Ovary (tissue), 9 donors: ENCODE data around the gene SDR39U1. TPM values are rescaled to one million over a fixed set of nuclear protein-coding genes. Genes with fewer than 3 reads are reported as not detected.

Experiments
- polyA plus RNA-seq, 2 donors: library from polyadenylated mRNA; stranded (reverse); fragments of 200-250 nt in 1 of 2; fragments of 350-450 nt in 1 of 2; fragmentation: Illumina TruSeq in 1 of 2; extraction: RNeasy Lipid Tissue Mini Kit (QIAGEN cat#74804) in 1 of 2; gene quantifications; one replicate each; pipeline ENCODE4 v1.2.3, GENCODE V29; 2013 to 2014
- total RNA-seq, 7 donors: library from RNA; depleted of rRNA in 2 of 7; stranded (reverse); fragments of >200 nt in 2 of 7; fragmentation: NEBNext Ultra II Directional in 3 of 7; extraction: Animal tissue kit (Norgen Biotek cat#: 25700) in 3 of 7; gene quantifications; one replicate each; pipeline versions ENCODE4 v1.1.0 to v1.2.4, GENCODE V29; 2016 to 2023
- donor health status: DM: no; HTN: no; CAD: no; lungs with moderate emphysema.
- donor health status: DM: no; HTN: no; CAD: no.
- donor health status: Bipolar disorder and iron deficiency.
- donor health status: DM: yes; HTN: yes; CAD: no.
- donor health status: DM: no; HTN: no; CAD: no.
- donor health status: DM: yes; HTN: yes; CAD: no.

The SDR39U1 gene
- total and polyA plus RNA-seq, 9 donors: 33.4 to 68.8 (median 62.4) TPM

Other genes with a start within 250 kb of the SDR39U1 start
- 10 to 100 TPM; 34.9 to 65.6 (median 44.9) TPM for gene TM9SF1, start 247.3 kb downstream of the SDR39U1 start, total RNA-seq
- gene TM9SF1, start 247.3 kb downstream of the SDR39U1 start, polyA plus RNA-seq: 10 to 100 TPM; 32.3 to 40.0 TPM
- gene TSSK4, start 237.1 kb downstream of the SDR39U1 start, total RNA-seq: 1 to 10 TPM in 2 of 7 donors, under 1 TPM in 2, not detected in 3; 0.45 to 1.1 (median 0.90) TPM
- gene TSSK4, start 237.1 kb downstream of the SDR39U1 start, polyA plus RNA-seq: under 1 TPM in 1 of 2 donors, not detected in 1; 0.06 TPM
- 10 to 100 TPM; 26.8 to 57.5 (median 41.0) TPM for gene CHMP4A, start 229.3 kb downstream of the SDR39U1 start, total RNA-seq
- 100 to 1,000 TPM in 1 of 2 donors, 10 to 100 TPM in 1; 56.1 to 105 TPM for gene CHMP4A, start 229.3 kb downstream of the SDR39U1 start, polyA plus RNA-seq
- gene MDP1, start 226.7 kb downstream of the SDR39U1 start, total RNA-seq: 10 to 100 TPM; 15.5 to 27.7 (median 18.1) TPM
- gene MDP1, start 226.7 kb downstream of the SDR39U1 start, polyA plus RNA-seq: 10 to 100 TPM; 19.4 to 32.6 TPM
- gene NEDD8, start 210.4 kb downstream of the SDR39U1 start, total RNA-seq: 100 to 1,000 TPM in 6 of 7 donors, 10 to 100 TPM in 1; 69.7 to 155 (median 124) TPM
- 100 to 1,000 TPM; 180 to 301 TPM for gene NEDD8, start 210.4 kb downstream of the SDR39U1 start, polyA plus RNA-seq
- 10 to 100 TPM; 46.2 to 64.7 (median 57.7) TPM for gene GMPR2, start 209.8 kb downstream of the SDR39U1 start, total RNA-seq
- gene GMPR2, start 209.8 kb downstream of the SDR39U1 start, polyA plus RNA-seq: 10 to 100 TPM; 66.3 to 85.7 TPM
- gene TINF2, start 200.2 kb downstream of the SDR39U1 start, total RNA-seq: 10 to 100 TPM; 45.8 to 87.2 (median 58.5) TPM
- gene TINF2, start 200.2 kb downstream of the SDR39U1 start, polyA plus RNA-seq: 10 to 100 TPM; 36.5 to 72.0 TPM
- gene TGM1, start 179.6 kb downstream of the SDR39U1 start, total RNA-seq: 100 to 1,000 TPM in 1 of 7 donors, 1 to 10 TPM in 6; 3.1 to 152 (median 8.0) TPM
- 1 to 10 TPM; 1.1 to 1.7 TPM for gene TGM1, start 179.6 kb downstream of the SDR39U1 start, polyA plus RNA-seq
- 10 to 100 TPM; 19.7 to 48.3 (median 23.2) TPM for gene RABGGTA, start 171.2 kb downstream of the SDR39U1 start, total RNA-seq
- 10 to 100 TPM in 1 of 2 donors, 1 to 10 TPM in 1; 7.9 to 20.1 TPM for gene RABGGTA, start 171.2 kb downstream of the SDR39U1 start, polyA plus RNA-seq
- gene DHRS1, start 143.0 kb downstream of the SDR39U1 start, total RNA-seq: 10 to 100 TPM; 16.0 to 35.6 (median 21.4) TPM
- gene DHRS1, start 143.0 kb downstream of the SDR39U1 start, polyA plus RNA-seq: 10 to 100 TPM; 12.8 to 17.9 TPM
- gene NOP9, start 142.9 kb downstream of the SDR39U1 start, total RNA-seq: 10 to 100 TPM; 12.0 to 28.6 (median 22.5) TPM
- gene NOP9, start 142.9 kb downstream of the SDR39U1 start, polyA plus RNA-seq: 10 to 100 TPM in 1 of 2 donors, 1 to 10 TPM in 1; 9.2 to 22.1 TPM
- 10 to 100 TPM; 13.8 to 38.4 (median 22.6) TPM for gene CIDEB, start 134.8 kb downstream of the SDR39U1 start, total RNA-seq
- 10 to 100 TPM; 17.1 to 29.0 TPM for gene CIDEB, start 134.8 kb downstream of the SDR39U1 start, polyA plus RNA-seq
- 10 to 100 TPM in 1 of 7 donors, 1 to 10 TPM in 6; 4.5 to 10.1 (median 5.5) TPM for gene LTB4R2, start 132.6 kb downstream of the SDR39U1 start, total RNA-seq
- 1 to 10 TPM in 1 of 2 donors, under 1 TPM in 1; 0.85 to 1.8 TPM for gene LTB4R2, start 132.6 kb downstream of the SDR39U1 start, polyA plus RNA-seq
- gene LTB4R, start 131.3 kb downstream of the SDR39U1 start, total RNA-seq: 1 to 10 TPM; 4.4 to 9.4 (median 7.7) TPM
- gene LTB4R, start 131.3 kb downstream of the SDR39U1 start, polyA plus RNA-seq: 1 to 10 TPM; 2.9 to 7.1 TPM
- 10 to 100 TPM in 5 of 7 donors, 1 to 10 TPM in 2; 7.8 to 33.3 (median 11.3) TPM for gene ADCY4, start 107.7 kb downstream of the SDR39U1 start, total RNA-seq
- gene ADCY4, start 107.7 kb downstream of the SDR39U1 start, polyA plus RNA-seq: 10 to 100 TPM; 15.0 to 19.7 TPM
- 1 to 10 TPM in 5 of 7 donors, under 1 TPM in 2; 0.61 to 3.2 (median 1.1) TPM for gene RIPK3, start 102.8 kb downstream of the SDR39U1 start, total RNA-seq
- 1 to 10 TPM; 1.5 to 2.8 TPM for gene RIPK3, start 102.8 kb downstream of the SDR39U1 start, polyA plus RNA-seq
- gene NFATC4, start 74.6 kb downstream of the SDR39U1 start, total RNA-seq: 100 to 1,000 TPM in 5 of 7 donors, 10 to 100 TPM in 2; 74.1 to 288 (median 186) TPM
- gene NFATC4, start 74.6 kb downstream of the SDR39U1 start, polyA plus RNA-seq: 100 to 1,000 TPM in 1 of 2 donors, 10 to 100 TPM in 1; 25.9 to 157 TPM
- 10 to 100 TPM; 22.5 to 76.0 (median 63.6) TPM for gene NYNRIN, start 43.8 kb downstream of the SDR39U1 start, total RNA-seq
- 10 to 100 TPM; 22.0 to 26.2 TPM for gene NYNRIN, start 43.8 kb downstream of the SDR39U1 start, polyA plus RNA-seq
- gene CBLN3, start 13.1 kb downstream of the SDR39U1 start, total RNA-seq: 10 to 100 TPM in 1 of 7 donors, 1 to 10 TPM in 6; 2.0 to 10.5 (median 4.7) TPM
- gene CBLN3, start 13.1 kb downstream of the SDR39U1 start, polyA plus RNA-seq: 1 to 10 TPM; 5.8 to 7.5 TPM
- gene KHNYN, start 12.8 kb downstream of the SDR39U1 start, total RNA-seq: 10 to 100 TPM; 41.1 to 84.8 (median 67.8) TPM
- gene KHNYN, start 12.8 kb downstream of the SDR39U1 start, polyA plus RNA-seq: 10 to 100 TPM; 35.1 to 44.4 TPM
- under 1 TPM in 2 of 7 donors, not detected in 5; 0.27 to 0.69 TPM for gene CMA1, start 65.5 kb upstream of the SDR39U1 start, total RNA-seq
- 1 to 10 TPM in 1 of 2 donors, under 1 TPM in 1; 0.30 to 4.6 TPM for gene CMA1, start 65.5 kb upstream of the SDR39U1 start, polyA plus RNA-seq
- gene CTSG, start 133.5 kb upstream of the SDR39U1 start, total RNA-seq: 1 to 10 TPM in 3 of 7 donors, under 1 TPM in 1, not detected in 3; 0.34 to 1.4 (median 1.2) TPM
- gene CTSG, start 133.5 kb upstream of the SDR39U1 start, polyA plus RNA-seq: 1 to 10 TPM; 2.0 to 7.5 TPM
- under 1 TPM in 4 of 7 donors, not detected in 3; 0.47 to 0.80 (median 0.51) TPM for gene GZMH, start 166.9 kb upstream of the SDR39U1 start, total RNA-seq
- 1 to 10 TPM in 1 of 2 donors, under 1 TPM in 1; 0.25 to 6.6 TPM for gene GZMH, start 166.9 kb upstream of the SDR39U1 start, polyA plus RNA-seq
- 1 to 10 TPM in 3 of 7 donors, under 1 TPM in 1, not detected in 3; 0.25 to 2.6 (median 1.7) TPM for gene GZMB, start 191.4 kb upstream of the SDR39U1 start, total RNA-seq
- 1 to 10 TPM in 1 of 2 donors, under 1 TPM in 1; 0.45 to 4.0 TPM for gene GZMB, start 191.4 kb upstream of the SDR39U1 start, polyA plus RNA-seq